Activated CD4-positive, alpha-beta T cell treated with anti-CD3 and anti-CD28 coated beads for 36 hours (primary cell): ENCODE data around the gene ZC3H7A. TPM values are rescaled to one million over a fixed set of nuclear protein-coding genes. Genes with fewer than 3 reads are reported as not detected.
A peak's percentile ranks its signal among the peaks of the same experiment; 100 is the strongest.

Experiments
- ATAC-seq: fragments of 200-7000 bp; cut with Tn5 transposase; one replicate; pipeline ENCODE4 v1.10.0; 2021; ENCODE audit warnings: mild to moderate bottlenecking, moderate library complexity
- CTCF ChIA-PET: fragments of 350-600 bp; sonication (Branson Sonifier 250); formaldehyde crosslinking; loops from one replicate; lab custom pipeline; 2021; ENCODE audit warnings: antibody characterized with exemption; lab: Charles Lee
- POLR2A ChIA-PET: fragments of 350-600 bp; sonication (Branson Sonifier 250); formaldehyde crosslinking; loops from one replicate; lab custom pipeline; 2021; ENCODE audit warnings: antibody characterized with exemption, inconsistent platforms; lab: Charles Lee
- DNase-seq: peaks from one replicate; pipeline ENCODE4 v3.0.0-alpha.2; 2020
- H3K27ac Mint-ChIP-seq: one replicate; pipeline ENCODE4 v1.8.0; 2021; ENCODE audit warnings: mixed read lengths
- H3K27me3 Mint-ChIP-seq: one replicate; pipeline ENCODE4 v1.8.0; 2021; ENCODE audit warnings: mixed read lengths
- H3K36me3 Mint-ChIP-seq: one replicate; pipeline ENCODE4 v1.8.0; 2021; ENCODE audit warnings: low read depth, mixed read lengths
- H3K4me1 Mint-ChIP-seq: one replicate; pipeline ENCODE4 v1.8.0; 2021; ENCODE audit warnings: mixed read lengths
- H3K4me3 Mint-ChIP-seq: one replicate; pipeline ENCODE4 v1.8.0; 2021; ENCODE audit warnings: mild to moderate bottlenecking, moderate library complexity, mixed read lengths
- H3K9me3 Mint-ChIP-seq: one replicate; pipeline ENCODE4 v1.8.0; 2021; ENCODE audit warnings: low read depth, mixed read lengths
- intact Hi-C, 2 experiments: fragments of 100-400 bp; cut with DNase I in 1 of 2; cut with micrococcal nuclease in 1 of 2; formaldehyde crosslinking; loops; one replicate each; pipeline versions ENCODE4 v1.14.2 to v1.15.1; 2022 to 2024; cut with DNase I, micrococcal nuclease
- total RNA-seq, 2 experiments: library from RNA; stranded (reverse); gene quantifications; one replicate each; pipeline ENCODE4 v1.2.3, GENCODE V29; 2021

ZC3H7A gene
- total RNA-seq, 2 experiments from 2014 or later = 74.1 to 95.1 TPM

DNA sequence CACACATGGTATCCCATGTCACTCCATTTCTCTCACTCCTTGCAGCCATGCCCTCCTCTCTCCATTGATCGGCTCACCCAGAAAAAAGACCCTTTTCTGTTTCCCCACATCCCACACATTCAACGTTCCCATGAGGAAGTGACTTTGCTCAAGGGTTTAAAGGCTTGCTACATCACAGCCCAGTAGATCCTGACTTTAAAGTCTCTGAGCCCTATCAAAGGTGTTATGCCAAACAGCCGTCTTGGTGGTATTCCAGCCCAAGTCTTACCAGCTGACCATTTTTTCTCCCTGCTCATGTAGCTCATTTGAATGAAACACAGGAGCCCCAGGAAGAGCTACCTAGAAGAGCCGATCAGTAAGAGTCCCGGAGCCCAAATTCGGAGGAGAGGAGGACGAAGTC is 47.0 kb downstream of the ZC3H7A start:
- no peak for ATAC-seq
- Mint-ChIP-seq H3K4me3 (no peak overlapping the region), H3K4me1 (no peaks in the 10 kb centered on the region), H3K27me3 (no peaks in the 10 kb centered on the region), H3K36me3 (peaks cover 34% of the 10 kb centered on the region), H3K27ac (peak overlapping the region; percentile 1), H3K9me3 (no peaks in the 10 kb centered on the region)
- no peak for DNase-seq
- ChIA-PET POLR2A (no interaction called here), CTCF (no interaction called here)
- intact Hi-C loops = loop anchor here in 1 of 2 experiments (10.0 kb wide), 1 partner anchor 315 kb away; no protein-coding TSS in a partner anchor

- intact Hi-C loops = no loop called here
- Mint-ChIP-seq H3K27ac (no peak overlapping the region), H3K9me3 (no peaks in the 10 kb centered on the region)
Measured at GRCh38 chr16:11748404-11749254, 48.4 kb downstream of the ZC3H7A start.

DNA sequence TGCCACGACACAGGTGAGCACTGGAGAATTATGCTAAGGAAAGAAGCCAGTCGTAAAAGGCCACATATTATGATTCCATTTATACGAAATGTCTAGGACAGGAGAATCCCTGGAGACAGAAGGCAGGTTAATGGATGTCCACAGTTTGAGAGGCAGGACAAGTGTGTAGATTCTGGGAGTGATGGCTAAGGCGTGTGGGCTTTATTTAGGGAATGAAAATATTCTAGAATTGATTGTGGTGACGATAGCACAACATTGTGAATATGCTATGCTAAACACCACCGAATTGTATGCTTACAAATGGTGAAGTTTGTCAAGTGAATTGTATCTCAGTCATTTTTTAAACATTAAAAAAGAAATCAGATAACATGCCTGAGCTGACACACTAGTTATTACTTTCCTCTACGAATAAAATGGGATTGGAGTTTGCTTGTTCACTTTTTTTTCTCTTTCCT is 49.1 kb downstream of the ZC3H7A start:
- POLR2A ChIA-PET = no interaction called here
- intact Hi-C loops = no loop called here
- DNase-seq (no peak), ATAC-seq (no peak)
- no peaks in the 10 kb centered on the region for H3K27me3 Mint-ChIP-seq
- no peak overlapping the region for H3K4me3 Mint-ChIP-seq
- peak overlapping the region; percentile 14 for H3K27ac Mint-ChIP-seq
- CTCF ChIA-PET = interaction anchor here (0.7 to 1.2 kb wide), 3 partner anchors 40 to 484 kb away, joined by 3 to 4 read pairs (median 3); partner anchors contain the start of gene ZC3H7A
- no peaks in the 10 kb centered on the region for H3K9me3 Mint-ChIP-seq
- H3K36me3 Mint-ChIP-seq = peaks cover 31% of the 10 kb centered on the region
- peaks cover 11% of the 10 kb centered on the region for H3K4me1 Mint-ChIP-seq

More at GRCh38 chr16:11748404-11749254, 48.4 kb downstream of the ZC3H7A start:
- Mint-ChIP-seq H3K36me3 (peaks cover 31% of the 10 kb centered on the region), H3K4me3 (no peak overlapping the region), H3K27me3 (no peaks in the 10 kb centered on the region), H3K4me1 (peaks cover 7% of the 10 kb centered on the region)
- ATAC-seq (no peak), DNase-seq (no peak)
- ChIA-PET POLR2A (interaction anchor here (0.5 kb wide), 1 partner anchor 130 kb away, joined by 4 read pairs; no protein-coding TSS in a partner anchor), CTCF (interaction anchor here (0.7 to 1.2 kb wide), 4 partner anchors 36 to 485 kb away, joined by 3 to 4 read pairs (median 3); partner anchors contain the start of gene ZC3H7A)

DNA sequence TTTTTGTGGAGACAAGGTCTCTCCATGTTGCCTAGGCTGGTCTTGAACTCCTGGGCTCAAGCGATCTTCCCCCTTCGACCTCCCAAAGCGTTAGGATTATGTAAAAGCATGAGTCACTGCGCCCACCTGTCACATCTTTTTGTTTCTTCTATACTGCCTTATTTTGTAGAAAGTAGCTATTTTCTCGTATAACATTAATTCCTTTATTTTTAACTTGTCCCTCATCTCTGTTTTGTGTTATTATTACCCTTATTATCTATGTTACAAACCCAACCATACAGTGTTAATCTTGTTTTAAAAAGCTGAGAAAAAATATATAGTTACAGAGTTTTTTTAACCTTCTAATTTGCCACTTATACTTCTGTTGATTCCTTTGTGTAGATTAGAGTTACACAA is 53.0 kb downstream of the ZC3H7A start:
- Mint-ChIP-seq H3K4me1 (peaks cover 36% of the 10 kb centered on the region), H3K27me3 (no peaks in the 10 kb centered on the region), H3K9me3 (no peaks in the 10 kb centered on the region), H3K4me3 (peak overlapping the region; percentile 88), H3K36me3 (peaks cover 8% of the 10 kb centered on the region), H3K27ac (peak overlapping the region; percentile 96)
- POLR2A ChIA-PET = interaction anchor here (0.6 to 2.2 kb wide), 4 partner anchors 54 to 659 kb away, joined by 4 to 22 read pairs (median 9); partner anchors contain the start of genes SOCS1 and ZC3H7A
- CTCF ChIA-PET = interaction anchor here (0.6 to 3.5 kb wide), 4 partner anchors 19 to 168 kb away, joined by 3 to 20 read pairs (median 6); partner anchors contain the start of gene ZC3H7A
- ATAC-seq = no peak
- no peak for DNase-seq
- intact Hi-C loops = loop anchor here (5.0 kb wide), 2 partner anchors 108 to 487 kb away; partner anchors contain the start of genes RSL1D1 (in 1 of the 2) and SOCS1 (in 1 of the 2)

- Mint-ChIP-seq H3K27ac (peak overlapping the region; percentile 96), H3K9me3 (no peaks in the 10 kb centered on the region), H3K27me3 (no peaks in the 10 kb centered on the region), H3K4me1 (peaks cover 42% of the 10 kb centered on the region), H3K4me3 (peak overlapping the region; percentile 88), H3K36me3 (peaks cover 8% of the 10 kb centered on the region)
- intact Hi-C loops = loop anchor here (1.0 to 5.0 kb wide), 8 partner anchors 40 to 999 kb away; partner anchors contain the start of genes CLEC16A (in 1 of the 2), RSL1D1 (in 1 of the 2), SNX29 (in 1 of the 2) and SOCS1 (in 1 of the 2)
- CTCF ChIA-PET = interaction anchor here (0.6 to 3.5 kb wide), 8 partner anchors 9 to 999 kb away, joined by 3 to 20 read pairs (median 4); partner anchors contain the start of gene ZC3H7A
- peak; percentile 49 for DNase-seq
- no peak for ATAC-seq
- POLR2A ChIA-PET = interaction anchor here (0.5 to 2.2 kb wide), 9 partner anchors 12 to 660 kb away, joined by 4 to 22 read pairs (median 4); partner anchors contain the start of genes RSL1D1, SOCS1 and ZC3H7A
Measured at GRCh38 chr16:11743308-11744074, 53.6 kb downstream of the ZC3H7A start.

DNA sequence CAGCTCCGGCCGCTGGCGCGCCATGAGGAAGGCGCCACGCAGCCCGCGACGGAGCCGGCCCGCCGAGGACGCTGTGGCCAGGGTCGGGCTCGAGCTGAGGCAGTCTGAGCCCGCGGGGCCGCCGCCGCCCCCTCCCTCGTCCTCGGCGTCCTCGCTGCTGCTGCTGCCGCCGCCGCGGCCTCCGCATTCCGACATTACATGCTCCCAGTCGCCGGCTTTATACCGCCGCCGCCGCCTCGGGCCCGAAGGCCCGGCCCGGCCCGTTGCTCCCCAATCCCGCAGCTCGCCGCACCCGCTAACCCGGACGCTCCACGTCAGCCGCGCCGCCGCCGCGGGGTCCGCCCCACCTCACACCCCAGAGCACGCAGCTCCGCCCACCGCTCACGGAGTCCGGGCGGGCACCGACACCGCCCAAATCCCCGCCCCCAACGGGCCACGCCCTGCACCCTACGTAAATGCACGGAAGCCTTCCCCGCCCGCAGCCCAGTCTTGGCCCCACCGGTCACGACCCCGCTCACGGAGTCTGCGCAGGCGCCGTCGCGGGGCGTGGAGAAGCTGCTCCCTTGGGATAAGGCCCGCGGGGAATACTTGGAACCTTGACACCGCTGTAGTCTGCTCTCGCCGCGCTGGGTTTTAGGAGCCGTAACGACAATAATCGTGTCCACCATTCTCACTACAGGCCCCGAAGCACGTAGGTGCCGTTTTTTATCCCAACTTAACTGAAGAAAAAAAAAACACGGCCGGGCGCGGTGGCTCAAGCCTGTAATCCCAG is 54.3 kb downstream of the ZC3H7A start, which contains the start of gene TXNDC11:
Gene TXNDC11, minus strand, starts transcription at position 322 of the 772 bp plus-strand sequence. Its CDS starts 127 bp downstream, at position 195.
- DNase-seq (peak; percentile 100), ATAC-seq (peak; percentile 92)
- Mint-ChIP-seq H3K36me3 (peaks cover 12% of the 10 kb centered on the region), H3K27me3 (no peaks in the 10 kb centered on the region), H3K4me3 (peak within 1 kb of the TSS; percentile 88), H3K9me3 (no peaks in the 10 kb centered on the region), H3K4me1 (peaks cover 50% of the 10 kb centered on the region), H3K27ac (peak within 1 kb of the TSS; percentile 96)
- ChIA-PET CTCF (interaction anchor here (0.6 to 3.5 kb wide), 8 partner anchors 8 to 999 kb away, joined by 3 to 20 read pairs (median 3); partner anchors contain the start of genes GSPT1 and ZC3H7A), POLR2A (interaction anchor here (0.5 to 2.2 kb wide), 12 partner anchors 11 to 785 kb away, joined by 3 to 22 read pairs (median 4); partner anchors contain the start of genes GSPT1, RSL1D1, SOCS1 and ZC3H7A)
- intact Hi-C loops = loop anchor here (1.0 to 5.0 kb wide), 10 partner anchors 41 to 998 kb away; partner anchors contain the start of genes RSL1D1 (in 2 of the 2), ZC3H7A (in 2 of the 2), CLEC16A (in 1 of the 2) and SNN (in 1 of the 2)

DNA sequence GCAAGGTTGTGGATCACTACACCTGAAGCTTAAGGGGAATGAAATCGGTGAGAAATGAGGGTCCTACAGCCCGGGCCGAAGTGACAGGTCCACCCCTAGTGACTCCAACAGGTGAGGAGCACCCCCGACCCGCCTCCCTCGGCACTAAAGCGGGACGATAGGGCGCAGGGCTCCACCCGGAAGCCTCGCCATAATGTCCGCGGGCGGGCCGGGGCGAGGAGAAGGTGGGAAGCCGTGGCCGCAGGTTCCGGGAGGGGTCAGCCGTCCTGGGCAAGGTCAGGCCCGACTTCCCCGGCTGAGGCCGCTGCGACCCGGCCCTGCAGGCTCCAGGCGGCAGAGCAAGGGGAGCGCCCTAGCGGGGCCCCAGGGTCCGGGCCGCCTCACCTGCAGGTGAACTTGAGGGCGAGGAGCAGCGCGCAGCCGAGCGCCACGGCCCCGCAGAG is 54.9 kb downstream of the ZC3H7A start:
- intact Hi-C loops = loop anchor here (1.0 to 5.0 kb wide), 9 partner anchors 41 to 997 kb away; partner anchors contain the start of genes RSL1D1 (in 2 of the 2), CLEC16A (in 1 of the 2), SNN (in 1 of the 2) and SNX29 (in 1 of the 2)
- Mint-ChIP-seq H3K36me3 (peaks cover 12% of the 10 kb centered on the region), H3K4me3 (peak overlapping the region; percentile 88), H3K9me3 (no peaks in the 10 kb centered on the region), H3K27me3 (no peaks in the 10 kb centered on the region), H3K4me1 (peaks cover 55% of the 10 kb centered on the region), H3K27ac (peak overlapping the region; percentile 93)
- ATAC-seq (peak; percentile 37), DNase-seq (peak; percentile 71)
- ChIA-PET POLR2A (interaction anchor here (0.6 to 2.2 kb wide), 11 partner anchors 10 to 784 kb away, joined by 3 to 22 read pairs (median 4); partner anchors contain the start of genes GSPT1, RSL1D1, SOCS1 and ZC3H7A), CTCF (interaction anchor here (0.6 to 3.5 kb wide), 5 partner anchors 8 to 792 kb away, joined by 3 to 20 read pairs (median 3); partner anchors contain the start of genes GSPT1 and ZC3H7A)

DNA sequence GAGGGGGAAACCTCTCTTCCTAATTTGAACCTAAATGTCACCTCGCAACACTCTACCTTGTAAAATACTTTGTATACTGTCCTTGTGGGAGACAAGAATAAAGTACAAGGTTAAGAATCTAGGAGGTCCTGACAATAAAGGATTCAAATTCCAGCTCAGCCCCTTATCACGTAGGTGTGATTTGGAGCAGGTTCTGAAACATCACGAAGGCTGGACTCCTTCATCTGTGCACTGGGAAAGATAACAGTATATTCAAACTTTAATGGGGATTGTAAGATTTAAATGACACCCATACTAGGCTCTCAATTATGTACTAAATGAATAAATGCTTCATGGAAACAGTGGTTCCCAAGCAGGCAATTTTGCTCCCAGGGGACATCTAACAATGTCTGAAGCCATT is 56.5 kb downstream of the ZC3H7A start:
- H3K9me3 Mint-ChIP-seq = no peaks in the 10 kb centered on the region
- peaks cover 19% of the 10 kb centered on the region for H3K36me3 Mint-ChIP-seq
- H3K27me3 Mint-ChIP-seq = no peaks in the 10 kb centered on the region
- DNase-seq = no peak
- H3K27ac Mint-ChIP-seq = peak overlapping the region; percentile 53
- no peak for ATAC-seq
- peak overlapping the region; percentile 88 for H3K4me3 Mint-ChIP-seq
- intact Hi-C loops = loop anchor here (5.0 kb wide), 2 partner anchors 112 to 483 kb away; partner anchors contain the start of genes RSL1D1 (in 1 of the 2) and SOCS1 (in 1 of the 2)
- POLR2A ChIA-PET = no interaction called here
- CTCF ChIA-PET = no interaction called here
- H3K4me1 Mint-ChIP-seq = peaks cover 59% of the 10 kb centered on the region

DNA sequence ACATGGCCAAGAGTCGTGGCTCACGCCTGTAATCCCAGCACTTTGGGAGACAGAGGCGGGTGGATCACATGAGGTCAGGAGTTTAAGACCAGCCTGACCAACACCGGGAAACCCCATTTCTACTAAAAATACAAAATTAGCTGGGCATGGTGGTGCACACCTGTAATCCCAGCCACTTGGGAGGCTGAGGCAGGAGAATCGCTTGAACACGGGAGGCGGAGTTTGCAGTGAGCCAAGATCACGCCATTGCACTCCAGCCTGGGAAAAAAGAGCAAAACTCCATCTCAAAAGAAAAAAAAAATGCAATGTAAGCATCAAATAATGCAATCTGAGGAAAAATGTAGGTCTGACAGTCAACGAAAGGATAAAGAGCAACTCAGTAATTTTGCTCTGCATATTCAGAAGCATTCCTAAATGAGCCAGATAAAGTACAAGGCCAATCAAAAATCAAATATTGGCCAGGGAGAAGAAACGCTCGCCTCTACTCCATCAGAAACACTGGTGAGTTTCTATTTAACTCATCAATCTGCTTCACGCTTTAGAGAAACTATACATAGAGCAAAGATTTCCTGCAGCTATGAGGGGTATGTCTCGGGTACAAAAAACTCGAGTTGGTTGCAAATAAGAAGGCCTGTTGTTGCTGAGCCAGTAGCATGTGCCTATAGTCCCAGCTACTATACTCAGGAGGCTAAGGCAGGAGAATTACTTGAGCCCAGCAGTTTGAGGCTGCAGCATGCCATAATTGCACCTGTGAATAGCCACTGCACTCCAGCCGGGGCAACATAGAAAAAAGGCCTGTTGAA is 58.1 kb downstream of the ZC3H7A start:
- POLR2A ChIA-PET = interaction anchor here (0.7 kb wide), 1 partner anchor 77 kb away, joined by 8 read pairs; no protein-coding TSS in a partner anchor

More for the DNA sequence above, 58.1 kb downstream of the ZC3H7A start:
- Mint-ChIP-seq H3K27me3 (no peaks in the 10 kb centered on the region), H3K9me3 (no peaks in the 10 kb centered on the region), H3K4me1 (peaks cover 64% of the 10 kb centered on the region), H3K36me3 (peaks cover 29% of the 10 kb centered on the region), H3K4me3 (peak overlapping the region; percentile 39), H3K27ac (peak overlapping the region; percentile 42)
- CTCF ChIA-PET = interaction anchor here (0.6 to 1.4 kb wide), 5 partner anchors 13 to 207 kb away, joined by 3 to 4 read pairs (median 4); no protein-coding TSS in a partner anchor
- no peak for ATAC-seq
- DNase-seq = no peak
- intact Hi-C loops = no loop called here
